Activated CD4-positive, CD25-positive, alpha-beta regulatory T cell treated with anti-CD3 and anti-CD28 coated beads, Interleukin-2, amount 50 U/mL, for 72 hours (primary cell): ENCODE data around the gene HSPA8.
"Not testable (repeated sequence)": the region's sequence is repeated elsewhere in the genome, so short reads cannot be mapped to it uniquely, and the experiment has no call there.

ENCODE experiments used
- DNase-seq: peaks from one replicate; pipeline ENCODE4 v3.0.0; 2021

Gene HSPA8

GRCh38 chr11:123069908-123070821 is 8.2 kb upstream of the HSPA8 start:
- DNase-seq: no peak

DNA sequence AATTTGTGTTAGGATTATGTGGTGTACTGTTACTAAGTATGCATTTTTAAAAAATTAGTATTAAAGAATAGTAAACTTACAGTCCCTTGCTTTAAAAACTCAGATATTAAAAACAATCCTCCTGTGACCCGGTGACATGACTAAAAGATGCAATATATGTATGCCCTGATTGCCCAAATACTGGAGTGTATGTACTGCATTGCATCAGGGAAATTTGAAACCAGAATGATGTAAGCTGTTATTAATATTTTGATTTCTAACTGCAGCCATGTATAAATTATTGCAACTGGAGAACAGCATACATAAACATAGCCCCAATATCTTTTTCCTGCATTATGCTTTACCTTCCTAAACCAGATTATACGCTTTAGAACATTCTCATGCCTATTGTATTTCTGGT is 3.7 kb upstream of the HSPA8 start:
- no peak for DNase-seq

DNA sequence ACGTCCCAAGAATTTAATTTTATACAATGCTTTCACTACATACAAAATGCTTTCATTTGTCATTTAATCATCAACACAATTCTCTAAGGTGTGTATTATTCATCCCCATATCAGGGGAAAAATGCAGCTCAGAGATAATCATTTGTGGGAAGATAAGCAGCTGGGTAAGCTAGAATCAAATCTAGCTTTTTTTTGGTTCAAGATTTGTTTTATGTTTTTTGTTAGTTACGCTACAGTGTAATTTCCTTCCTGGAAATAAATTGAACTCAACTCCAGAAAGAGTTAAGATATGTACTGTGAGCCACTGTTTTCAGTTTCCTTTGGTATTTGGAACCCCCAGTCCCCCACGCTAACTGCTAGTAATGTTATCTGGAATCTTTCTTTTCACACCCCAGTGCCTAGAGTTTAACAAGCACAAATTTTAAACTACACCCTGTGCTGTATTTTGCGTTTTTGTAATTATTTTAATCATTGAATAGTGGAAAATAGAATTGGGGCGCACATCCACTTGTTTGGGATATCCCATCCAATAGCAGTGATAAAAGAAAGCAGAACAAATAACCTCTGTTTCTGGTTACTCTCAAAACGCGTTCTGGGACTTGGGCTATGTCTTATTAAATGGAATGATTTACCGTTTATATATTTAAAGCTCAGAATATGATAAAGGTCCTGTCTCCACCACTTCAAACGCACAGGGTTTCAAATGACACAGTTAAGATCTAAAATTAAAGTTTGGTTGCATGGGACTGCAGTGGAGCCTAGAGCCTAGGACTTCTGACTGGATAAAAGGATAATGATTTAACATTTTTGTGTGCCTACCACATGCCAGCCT is 2.1 kb upstream of the HSPA8 start:
- no peak for DNase-seq

DNA sequence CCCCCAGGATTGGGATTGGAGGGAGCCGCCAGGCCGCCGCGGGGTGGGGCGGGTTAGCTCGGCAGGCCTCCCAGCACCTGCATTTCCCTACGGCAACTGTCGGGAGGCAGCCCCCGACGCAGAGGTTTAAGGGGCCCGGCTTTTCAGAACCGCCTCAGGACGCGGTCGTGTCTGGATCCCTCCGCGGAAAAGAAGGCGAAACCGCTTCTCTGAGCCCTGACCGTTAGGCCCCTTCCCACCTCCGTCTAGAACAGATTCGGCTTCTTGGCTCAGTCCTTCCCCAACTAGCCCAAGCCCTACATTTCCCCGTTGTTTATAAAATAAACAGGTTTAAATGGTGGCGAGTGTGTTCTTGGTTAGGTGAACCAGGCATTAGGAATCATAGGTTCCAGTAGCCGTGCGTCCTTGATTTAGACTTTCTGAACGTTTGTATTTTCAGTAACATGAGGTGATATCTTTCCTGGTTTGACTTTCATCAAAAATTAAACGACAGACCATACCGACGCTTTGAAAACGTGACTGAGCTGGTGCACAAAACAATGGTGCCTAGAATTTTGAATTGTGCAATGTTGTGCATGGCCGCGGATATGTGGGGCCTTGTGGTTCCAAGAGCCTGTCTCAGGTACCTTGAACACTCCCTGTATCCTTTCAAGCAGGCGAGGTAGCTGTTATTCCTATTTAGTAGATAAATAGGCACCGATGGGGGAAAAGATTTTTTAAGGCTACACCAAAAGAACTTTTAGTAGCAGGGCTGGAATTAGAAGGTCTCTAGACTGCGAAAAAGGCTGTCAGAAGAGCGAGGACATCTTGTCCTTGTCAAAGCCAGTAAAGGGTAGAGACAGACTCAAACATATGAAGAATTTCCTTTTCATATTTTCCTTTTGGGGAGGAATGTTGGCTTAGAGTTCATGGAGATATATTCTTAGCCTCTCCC is 1.2 kb upstream of the HSPA8 start:
- no peak for DNase-seq

DNA sequence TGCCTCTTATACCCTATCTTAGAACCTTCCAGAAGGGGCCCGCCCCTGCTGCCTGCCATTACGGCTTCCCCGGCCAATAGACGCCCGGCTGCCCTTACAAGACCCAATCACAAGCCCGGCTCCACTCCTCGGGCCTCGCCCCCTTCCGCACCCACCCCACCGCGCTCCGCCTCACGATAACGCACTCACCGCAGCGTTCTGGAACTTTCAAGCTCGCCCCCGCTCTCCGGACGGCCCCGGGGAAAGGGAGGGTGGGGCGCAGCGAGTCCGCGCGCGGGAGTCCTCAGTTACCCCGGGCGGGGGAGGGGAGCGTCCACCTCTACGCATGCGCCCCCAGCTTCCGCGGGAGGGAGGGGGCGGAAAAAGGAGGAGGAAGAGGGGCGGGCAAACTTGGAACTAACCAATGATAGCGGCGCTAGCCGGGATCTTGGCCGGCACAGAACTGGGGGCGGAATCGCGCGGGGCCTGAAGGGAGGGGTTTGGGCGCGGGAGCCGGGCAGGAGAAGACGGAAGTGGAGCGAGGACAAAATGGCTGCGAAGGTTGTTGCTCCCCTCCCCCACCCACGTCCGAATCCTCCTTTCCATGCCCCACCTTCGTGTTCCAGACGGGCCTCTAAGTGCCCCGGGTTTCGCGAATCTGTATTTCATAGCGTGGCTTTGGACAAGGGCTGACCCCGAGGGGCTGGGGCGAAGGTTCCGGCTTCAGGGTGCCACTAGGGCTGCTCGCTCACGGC is 389 bp upstream of the HSPA8 start:
- peak; percentile 100 for DNase-seq

DNA sequence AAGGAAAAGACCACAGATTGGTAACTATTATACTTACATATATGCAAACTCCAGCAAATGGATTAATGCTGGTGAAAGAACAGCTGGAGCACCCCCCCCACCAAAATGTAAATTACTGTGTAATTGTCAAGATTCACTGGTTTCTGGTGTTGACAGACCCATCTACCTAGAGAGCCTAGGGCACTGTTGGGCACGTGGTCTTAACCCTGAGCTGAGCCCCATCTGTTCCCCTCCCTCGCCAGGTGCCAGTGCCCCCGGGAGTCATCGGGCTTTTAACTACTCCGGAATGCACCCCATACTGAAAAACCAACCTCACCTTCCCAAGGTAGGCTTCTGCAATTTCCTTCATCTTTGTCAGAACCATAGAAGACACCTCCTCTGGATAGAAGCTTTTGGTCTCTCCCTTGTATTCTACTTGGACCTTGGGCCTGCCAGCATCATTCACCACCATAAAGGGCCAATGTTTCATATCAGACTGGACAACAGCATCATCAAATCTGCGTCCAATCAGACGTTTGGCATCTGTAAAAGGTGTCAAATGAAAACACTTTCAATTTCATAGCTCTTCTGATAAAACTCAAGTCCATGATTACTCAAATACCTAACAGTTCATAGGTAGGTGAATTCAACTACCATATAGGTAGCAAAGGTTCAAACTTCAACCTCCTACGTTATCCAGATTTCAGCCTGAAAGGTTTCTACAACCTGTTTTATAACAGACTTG is 1.5 kb downstream of the HSPA8 start:
- DNase-seq: no peak

DNA sequence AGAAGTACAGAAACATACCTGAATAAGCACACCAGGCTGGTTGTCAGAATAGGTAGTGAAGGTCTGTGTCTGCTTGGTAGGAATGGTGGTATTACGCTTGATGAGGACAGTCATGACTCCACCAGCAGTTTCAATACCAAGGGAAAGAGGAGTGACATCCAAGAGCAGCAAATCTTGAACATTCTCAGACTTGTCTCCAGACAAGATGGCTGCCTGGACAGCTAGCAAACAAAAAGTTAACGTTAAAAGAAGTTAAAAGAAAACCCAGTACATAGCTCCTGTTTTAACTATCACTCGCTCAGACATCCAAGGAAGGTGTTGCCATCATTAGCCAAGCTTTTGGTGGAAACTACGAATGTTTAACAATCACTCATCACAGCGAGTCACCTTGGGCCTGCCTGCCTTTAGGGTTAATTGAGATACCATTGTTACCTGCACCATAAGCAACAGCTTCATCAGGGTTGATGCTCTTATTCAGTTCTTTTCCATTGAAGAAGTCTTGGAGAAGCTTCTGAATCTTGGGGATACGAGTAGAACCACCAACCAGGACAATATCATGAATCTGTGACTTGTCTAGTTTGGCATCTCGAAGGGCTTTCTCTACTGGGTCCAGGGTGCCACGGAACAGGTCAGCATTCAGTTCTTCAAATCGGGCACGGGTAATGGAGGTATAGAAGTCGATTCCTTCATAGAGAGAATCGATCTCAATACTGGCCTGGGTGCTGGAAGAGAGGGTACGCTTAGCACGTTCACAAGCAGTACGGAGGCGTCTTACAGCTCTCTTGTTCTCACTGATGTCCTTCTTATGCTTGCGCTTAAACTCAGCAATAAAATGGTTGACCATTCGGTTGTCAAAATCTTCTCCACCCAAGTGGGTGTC is 2.7 kb downstream of the HSPA8 start:
- not testable (repeated sequence) for DNase-seq

DNA sequence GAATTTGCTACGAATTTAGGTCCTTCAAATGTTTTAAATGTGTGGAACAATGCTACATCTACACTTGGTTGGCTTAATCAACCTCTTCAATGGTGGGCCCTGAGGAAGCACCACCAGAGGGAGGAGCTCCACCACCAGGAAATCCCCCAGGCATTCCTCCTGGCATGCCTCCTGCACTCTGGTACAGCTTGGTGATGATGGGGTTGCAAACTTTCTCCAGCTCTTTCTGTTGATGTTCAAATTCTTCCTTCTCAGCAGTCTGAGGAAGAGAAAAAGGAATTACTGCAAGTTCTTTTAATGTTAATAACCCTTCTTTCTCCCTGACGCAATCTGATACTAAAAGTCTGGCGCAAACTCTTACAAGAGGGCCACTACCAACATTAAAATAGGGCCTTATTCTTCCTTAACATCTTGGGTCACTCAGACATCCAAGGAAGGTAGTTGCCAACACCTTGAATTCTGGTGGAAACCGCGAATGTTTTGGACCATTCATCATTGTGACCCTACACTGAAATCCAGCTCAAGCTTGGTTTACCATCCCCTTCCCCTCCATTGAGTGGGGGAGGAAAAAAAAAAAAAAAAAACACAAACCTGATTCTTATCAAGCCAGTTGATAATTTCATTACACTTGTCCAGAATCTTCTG is 4.2 kb downstream of the HSPA8 start:
- no peak for DNase-seq

GRCh38 chr11:123056835-123057491 is 5.0 kb downstream of the HSPA8 start:
- no peak for DNase-seq

DNA sequence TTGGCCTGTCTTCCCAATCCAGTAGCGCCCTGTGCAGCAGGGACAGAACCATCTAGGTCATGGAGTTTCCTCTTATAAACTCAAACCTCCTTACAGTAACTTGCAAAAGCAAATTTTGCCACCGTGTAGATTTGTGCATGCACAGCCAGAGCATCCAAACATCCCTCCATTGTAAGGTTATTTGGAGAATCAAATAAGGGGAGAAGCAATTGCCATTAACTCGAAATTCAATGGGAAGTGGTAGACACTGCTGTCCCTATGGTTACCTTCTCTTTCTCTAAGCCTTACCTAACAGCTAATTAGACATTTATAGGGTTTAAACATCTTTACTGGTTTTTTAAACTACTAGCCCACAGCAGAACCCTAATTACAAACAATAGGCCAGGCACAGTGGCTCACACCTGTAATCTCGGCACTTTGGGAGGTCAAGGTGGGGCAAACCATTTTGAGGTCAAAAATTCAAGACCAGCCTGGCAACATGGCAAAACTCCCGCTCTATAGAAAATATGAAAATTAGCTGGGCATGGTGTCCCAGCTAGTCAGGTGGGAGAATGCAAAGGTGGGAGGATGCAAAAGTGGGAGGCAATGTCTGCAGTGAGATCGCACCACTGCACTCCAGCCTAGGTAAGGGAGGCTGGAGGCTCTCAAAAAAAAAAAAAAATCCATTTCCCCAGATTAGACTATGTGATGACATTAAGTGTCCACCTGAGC is 6.6 kb downstream of the HSPA8 start:
- no peak for DNase-seq

- DNase-seq: no peak
Measured at GRCh38 chr11:123054301-123055065, 7.5 kb downstream of the HSPA8 start.

- DNase-seq: no peak
Measured at GRCh38 chr11:123052901-123053721, 8.8 kb downstream of the HSPA8 start.

DNA sequence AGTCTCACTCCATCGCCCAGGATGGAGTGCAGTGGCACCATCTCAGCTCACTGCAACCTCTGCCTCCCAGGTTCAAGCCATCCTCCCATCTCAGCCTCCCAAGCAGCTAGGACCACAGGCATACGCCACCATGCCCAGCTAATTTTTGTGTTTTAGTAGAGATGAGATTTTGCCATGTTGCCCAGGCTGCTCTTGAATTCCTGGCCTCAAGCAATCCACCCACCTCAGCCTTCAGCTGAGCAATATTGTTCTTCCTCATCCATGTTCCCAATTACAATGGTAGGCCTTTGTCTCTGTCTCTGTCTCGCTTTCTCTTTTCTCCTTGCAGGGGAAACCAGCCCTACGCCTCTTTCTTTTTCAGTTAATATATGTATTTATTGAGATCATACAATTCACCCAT is 10.3 kb downstream of the HSPA8 start:
- DNase-seq: no peak

DNA sequence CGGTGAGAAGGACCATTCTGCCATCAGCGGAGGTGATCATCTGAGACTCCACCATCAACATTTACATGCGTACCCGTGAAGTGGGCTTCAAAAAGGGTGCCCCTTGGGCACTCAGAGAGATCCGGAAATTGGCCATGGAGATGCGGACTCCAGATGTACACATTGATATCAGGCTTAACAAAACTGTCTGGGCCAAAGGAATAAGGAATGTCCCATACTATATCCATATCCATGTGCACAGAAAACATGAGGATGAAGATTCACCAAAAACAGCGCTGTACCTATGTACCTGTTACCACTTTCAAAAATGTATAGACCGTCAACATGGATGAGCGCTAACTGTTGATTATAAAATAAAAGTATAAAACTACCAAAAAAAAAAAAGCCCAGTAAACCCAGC is 10.8 kb downstream of the HSPA8 start:
- DNase-seq: no peak

- no peak for DNase-seq
Measured at GRCh38 chr11:123047947-123048293, 14.0 kb downstream of the HSPA8 start.

- no peak for DNase-seq
Measured at GRCh38 chr11:123047266-123047946, 14.5 kb downstream of the HSPA8 start.
